Stimulated activated CD8-positive, alpha-beta memory T cell treated with anti-CD3 and anti-CD28 coated beads, Interleukin-12 subunit alpha, Interleukin-12 subunit beta, amount 100 ng/mL, for 1 hour (primary cell): ENCODE results near the gene OR51T1.
"Not testable (repeated sequence)": the region's sequence is repeated elsewhere in the genome, so short reads cannot be mapped to it uniquely, and the experiment has no call there.

ENCODE experiments used
- DNase-seq: peaks from one replicate; pipeline ENCODE4 v3.0.0-alpha.2; 2020; ENCODE audit warnings: low read depth

Gene OR51T1, protein sequence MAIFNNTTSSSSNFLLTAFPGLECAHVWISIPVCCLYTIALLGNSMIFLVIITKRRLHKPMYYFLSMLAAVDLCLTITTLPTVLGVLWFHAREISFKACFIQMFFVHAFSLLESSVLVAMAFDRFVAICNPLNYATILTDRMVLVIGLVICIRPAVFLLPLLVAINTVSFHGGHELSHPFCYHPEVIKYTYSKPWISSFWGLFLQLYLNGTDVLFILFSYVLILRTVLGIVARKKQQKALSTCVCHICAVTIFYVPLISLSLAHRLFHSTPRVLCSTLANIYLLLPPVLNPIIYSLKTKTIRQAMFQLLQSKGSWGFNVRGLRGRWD

DNA sequence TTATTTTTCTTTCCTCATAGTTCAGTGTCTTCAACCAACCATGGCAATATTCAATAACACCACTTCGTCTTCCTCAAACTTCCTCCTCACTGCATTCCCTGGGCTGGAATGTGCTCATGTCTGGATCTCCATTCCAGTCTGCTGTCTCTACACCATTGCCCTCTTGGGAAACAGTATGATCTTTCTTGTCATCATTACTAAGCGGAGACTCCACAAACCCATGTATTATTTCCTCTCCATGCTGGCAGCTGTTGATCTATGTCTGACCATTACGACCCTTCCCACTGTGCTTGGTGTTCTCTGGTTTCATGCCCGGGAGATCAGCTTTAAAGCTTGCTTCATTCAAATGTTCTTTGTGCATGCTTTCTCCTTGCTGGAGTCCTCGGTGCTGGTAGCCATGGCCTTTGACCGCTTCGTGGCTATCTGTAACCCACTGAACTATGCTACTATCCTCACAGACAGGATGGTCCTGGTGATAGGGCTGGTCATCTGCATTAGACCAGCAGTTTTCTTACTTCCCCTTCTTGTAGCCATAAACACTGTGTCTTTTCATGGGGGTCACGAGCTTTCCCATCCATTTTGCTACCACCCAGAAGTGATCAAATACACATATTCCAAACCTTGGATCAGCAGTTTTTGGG is at the start of gene OR51T1:
Gene OR51T1, plus strand, starts transcription at position 41 of the 641 bp plus-strand sequence. Its CDS starts 0 bp downstream, at position 41.
- DNase-seq = no peak

DNA sequence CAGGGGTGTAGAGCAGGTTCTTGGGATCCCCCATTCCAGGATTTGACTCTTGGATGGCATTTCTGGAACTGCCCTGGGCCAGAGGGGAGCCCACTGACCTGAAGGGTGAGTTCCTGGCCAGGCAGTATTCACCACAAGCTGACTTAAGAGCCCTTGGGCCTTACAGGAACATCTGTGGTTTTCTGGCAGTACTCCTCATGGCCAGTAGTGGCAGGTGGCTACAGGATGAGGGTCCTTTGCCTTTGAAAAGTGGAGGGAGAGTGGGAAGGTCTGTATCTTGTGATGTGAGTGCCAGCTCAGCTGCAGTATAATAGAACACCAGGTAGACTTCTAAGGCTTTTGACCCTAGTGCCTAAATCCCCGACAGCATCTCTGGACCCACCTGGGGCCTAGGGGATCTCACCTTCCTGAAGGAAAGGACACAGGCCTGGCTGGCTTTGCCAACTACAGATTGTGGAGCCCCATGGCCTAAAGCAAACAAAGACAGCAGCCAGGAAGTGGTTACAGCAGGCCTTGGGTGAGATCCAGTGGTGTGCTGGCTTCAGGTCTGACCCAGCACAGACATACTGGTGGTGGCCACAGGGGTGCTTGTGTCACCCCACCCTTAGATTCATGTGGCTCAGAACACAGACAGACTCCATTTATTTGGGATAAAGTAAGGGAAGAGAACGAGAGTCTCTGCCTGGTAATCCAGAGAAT is 41.7 kb upstream of the OR51T1 start:
- DNase-seq = no peak

DNA sequence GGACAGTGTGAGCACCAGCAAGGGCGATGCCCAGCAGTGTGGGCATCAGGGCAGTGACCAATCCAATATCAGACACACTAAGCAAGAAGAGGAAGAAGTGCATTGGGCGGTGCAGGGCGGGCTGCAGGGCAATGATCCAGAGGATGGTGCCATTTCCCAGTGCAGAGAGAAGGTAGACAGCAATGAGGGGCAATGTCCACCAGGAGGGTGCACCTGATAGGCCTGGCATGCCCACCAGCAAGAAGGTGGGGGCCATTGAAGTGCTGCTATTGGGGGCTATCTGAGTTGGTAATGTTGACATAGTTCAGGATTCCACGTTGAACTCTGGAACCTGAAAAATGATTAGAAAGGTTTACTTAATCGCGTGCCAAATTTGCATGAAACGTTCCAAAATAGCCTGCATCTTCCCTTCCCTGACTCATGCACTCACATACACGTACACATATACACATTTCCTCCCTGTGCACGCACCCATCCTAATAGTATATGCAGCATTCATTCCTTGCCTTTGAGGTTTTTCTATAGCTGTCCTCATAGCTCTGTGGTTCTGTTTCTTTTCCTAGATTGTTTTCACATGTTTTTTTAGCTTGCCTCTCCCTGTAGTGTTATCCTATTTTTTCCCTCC is 32.7 kb upstream of the OR51T1 start, which contains the start of gene OR51S1:
Gene OR51S1, minus strand, starts transcription at position 301 of the 625 bp plus-strand sequence. Its CDS starts 0 bp downstream, at position 301.
- DNase-seq = no peak

DNA sequence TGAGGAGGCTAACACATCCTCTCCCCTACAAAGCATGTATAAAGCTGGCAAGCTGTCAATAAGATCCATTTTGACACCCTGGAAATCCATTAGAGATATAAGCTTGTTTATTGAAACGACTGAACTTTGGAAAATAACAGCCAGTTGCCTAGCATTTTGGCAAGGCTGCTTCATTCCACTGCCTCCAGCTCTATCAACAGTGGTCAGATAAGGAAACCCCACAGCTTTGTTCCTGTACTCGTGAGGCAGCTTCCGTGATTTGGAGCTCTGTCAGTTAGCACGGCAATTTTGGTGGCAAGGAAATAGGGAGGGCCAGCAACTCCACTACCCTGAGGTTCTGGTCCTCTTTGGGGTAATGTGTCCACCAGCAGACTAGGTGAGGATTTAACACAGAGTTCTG is 30.7 kb upstream of the OR51T1 start:
- DNase-seq = no peak

DNA sequence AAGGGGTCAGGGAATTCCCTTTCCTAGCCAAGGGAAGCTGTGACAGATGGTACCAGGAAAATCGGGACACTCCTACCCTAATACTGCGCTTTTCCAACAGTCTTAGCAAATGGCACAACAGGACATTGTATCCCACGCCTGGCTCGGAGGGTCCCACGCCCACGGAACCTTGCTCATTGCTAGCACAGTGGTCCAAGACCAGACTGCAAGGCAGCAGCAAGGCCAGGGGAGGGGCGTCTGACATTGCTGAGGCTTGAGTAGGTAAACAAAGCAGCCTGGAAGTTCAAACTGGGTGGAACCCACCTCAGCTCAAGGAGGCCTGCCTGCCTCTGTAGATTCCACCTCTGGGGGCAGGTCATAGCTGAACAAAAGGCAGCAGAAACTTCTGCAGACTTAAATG is 27.4 kb upstream of the OR51T1 start:
- not testable (repeated sequence) for DNase-seq

DNA sequence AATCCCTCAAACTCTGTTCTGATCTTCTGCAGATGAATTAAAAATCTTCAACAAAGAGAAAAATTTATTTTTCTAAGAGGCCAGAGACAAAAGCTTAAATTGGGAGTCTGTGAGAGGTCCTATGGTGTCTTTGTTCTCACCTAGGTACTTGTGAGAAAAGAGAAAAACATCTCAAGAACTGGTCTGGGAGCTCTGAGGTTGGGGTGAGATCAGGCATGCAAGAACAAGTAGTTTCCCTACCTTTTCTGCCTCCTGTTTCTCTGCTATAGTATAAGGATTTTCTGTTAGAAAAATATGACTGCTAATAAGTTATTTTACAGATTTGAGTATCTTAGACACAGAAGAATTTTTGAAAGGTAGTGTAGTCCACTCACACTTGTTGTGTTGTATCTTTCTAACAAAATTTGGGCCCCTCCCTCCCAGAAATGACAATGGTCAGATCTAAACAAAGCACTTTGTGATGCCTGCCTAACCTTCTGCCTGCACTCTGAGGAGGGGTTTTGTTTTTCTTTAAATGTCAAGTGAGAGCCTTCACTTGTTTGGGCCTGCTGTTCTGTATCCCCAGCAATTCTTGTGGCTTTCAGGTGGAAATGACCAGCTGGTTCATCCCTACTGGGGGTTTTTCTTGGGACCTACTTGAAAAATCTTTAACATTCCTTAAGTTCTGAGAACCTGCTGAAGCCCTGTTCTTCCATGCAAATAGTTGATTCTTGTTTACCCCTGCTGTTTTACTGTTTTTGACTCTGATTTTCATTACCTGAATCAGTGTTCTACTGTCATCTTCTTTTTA is 19.1 kb upstream of the OR51T1 start:
- no peak for DNase-seq

DNA sequence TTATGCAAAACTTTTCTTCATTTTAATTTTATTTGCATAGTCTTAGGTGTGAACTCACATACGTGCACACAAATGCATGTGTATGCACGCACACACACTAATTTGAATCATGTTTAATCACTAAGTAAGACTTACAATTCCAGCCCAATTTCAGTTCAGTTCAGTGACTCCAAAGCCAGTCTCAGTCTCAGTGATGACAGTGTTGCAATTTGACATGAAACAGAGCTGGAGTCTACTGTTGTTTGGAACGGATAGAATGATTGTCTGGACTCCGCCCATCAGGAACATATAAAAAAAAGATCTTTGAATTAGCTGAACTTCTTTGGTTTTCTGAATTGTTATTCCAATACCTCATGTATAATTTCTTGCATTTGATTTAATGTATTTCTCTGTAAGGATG is 17.8 kb upstream of the OR51T1 start:
- no peak for DNase-seq

DNA sequence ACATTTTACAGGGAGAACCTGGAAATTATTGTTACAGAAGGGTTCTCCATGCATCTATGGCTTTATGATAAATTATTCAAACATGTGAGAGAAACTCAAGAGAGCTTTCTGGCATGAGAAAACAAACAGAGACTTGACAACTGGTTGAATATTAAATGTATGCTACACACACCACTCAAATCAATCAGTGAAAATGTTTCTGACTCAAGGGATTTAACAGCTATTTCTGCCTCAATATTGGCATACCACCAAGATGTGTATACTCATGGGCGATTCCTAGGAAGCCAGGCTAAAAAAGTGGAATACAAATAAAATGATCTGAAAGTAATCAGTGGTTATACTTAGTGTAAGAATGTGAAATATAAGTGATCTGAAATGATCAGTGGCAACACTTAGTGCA is 15.8 kb upstream of the OR51T1 start:
- DNase-seq = no peak

DNA sequence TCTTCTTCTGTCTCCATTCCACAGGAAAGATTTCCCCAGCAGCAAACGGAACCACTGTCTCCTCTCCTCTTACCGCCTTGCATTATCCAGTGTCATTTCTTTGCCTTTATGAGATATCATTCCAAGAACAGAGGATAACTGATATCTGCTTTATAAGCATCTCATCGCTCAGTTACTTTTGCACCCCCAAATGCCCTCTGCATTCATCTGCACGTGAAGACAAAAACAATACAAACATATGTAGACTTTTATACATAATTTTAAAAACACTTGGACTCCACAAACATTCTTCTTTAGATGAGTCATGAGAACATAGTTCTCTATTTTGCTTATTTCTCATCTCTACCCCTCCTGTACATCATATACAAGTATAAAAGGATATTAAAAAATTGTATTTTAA is 512 bp upstream of the OR51T1 start:
- DNase-seq = no peak

DNA sequence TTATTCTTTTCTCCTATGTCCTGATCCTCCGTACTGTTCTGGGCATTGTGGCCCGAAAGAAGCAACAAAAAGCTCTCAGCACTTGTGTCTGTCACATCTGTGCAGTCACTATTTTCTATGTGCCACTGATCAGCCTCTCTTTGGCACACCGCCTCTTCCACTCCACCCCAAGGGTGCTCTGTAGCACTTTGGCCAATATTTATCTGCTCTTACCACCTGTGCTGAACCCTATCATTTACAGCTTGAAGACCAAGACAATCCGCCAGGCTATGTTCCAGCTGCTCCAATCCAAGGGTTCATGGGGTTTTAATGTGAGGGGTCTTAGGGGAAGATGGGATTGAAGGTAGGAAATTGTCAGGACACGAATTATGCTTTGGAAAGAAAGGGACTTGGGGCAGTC is 843 bp downstream of the OR51T1 start:
- DNase-seq = no peak

DNA sequence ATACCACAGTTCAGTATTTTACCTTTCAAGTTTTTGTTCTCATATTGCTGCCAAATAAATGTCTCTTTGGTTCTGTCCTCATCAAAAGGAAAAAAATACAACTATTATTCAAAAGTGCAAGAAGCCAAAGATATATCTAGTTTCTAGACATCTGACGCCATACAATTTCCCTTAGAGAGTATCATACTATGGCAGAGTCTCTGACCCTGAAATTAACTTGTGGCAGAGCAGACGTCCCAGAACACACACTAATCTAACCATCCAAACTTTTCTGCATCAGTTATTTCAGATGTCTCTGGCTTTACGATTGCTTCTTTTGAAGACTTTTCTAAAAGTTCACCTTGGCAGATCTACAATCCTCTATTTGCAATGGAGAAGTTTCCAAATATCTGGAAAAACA is 2.7 kb downstream of the OR51T1 start:
- no peak for DNase-seq

DNA sequence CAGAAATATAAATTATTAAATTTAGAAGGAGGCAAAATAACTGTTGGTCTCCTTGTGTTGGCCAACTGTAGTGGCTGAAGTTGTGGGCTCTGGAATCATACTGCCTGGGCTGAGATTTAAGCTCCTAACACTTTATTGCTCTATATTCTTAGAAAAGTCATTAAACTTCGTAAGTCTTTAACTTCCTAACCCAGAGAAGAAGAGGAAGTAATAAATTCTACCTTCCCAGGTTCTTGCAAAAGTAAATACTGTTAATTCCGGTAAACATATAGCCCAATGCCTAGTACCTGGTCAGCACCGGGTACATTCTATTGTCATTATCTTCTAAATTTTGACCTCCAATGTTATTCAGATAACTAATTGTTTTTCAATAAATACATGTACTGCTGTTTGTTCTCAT is 4.5 kb downstream of the OR51T1 start:
- no peak for DNase-seq

DNA sequence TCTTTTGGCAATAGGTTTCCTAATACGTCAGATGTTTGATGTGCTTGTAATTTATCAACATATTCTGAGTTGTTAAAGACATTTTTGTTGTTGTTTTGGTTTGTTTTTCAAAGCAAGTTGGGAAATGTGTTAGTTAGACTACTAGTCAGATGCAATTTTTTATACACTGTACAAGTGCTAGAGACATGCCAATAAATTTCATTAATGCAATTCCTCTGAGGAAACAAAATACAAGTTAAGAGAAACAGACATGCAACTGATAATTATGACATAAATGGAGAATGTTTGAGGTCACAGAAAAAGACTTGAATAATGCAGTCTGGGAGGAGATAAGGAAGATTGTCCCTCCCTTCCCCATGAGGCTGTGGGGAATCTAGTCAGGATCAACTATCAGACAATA is 5.9 kb downstream of the OR51T1 start:
- no peak for DNase-seq

DNA sequence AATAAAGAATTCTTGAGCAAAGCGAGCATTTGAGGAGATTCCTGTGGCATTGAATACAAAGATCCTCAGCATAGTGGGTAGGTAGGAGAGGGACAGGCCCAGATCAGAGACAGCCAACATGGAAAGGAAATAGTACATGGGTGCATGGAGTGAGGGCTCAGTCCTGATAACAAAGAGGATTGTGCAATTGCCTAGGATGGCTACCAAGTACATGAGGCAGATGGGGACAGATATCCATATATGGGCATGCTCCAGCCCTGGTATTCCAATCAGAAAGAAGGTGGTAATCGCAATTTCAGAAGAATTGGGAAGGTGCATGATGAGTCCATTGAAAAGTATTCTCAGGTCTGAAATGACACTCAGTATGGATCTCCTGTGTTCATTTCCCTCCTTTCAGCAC is 8.6 kb downstream of the OR51T1 start:
- no peak for DNase-seq

DNA sequence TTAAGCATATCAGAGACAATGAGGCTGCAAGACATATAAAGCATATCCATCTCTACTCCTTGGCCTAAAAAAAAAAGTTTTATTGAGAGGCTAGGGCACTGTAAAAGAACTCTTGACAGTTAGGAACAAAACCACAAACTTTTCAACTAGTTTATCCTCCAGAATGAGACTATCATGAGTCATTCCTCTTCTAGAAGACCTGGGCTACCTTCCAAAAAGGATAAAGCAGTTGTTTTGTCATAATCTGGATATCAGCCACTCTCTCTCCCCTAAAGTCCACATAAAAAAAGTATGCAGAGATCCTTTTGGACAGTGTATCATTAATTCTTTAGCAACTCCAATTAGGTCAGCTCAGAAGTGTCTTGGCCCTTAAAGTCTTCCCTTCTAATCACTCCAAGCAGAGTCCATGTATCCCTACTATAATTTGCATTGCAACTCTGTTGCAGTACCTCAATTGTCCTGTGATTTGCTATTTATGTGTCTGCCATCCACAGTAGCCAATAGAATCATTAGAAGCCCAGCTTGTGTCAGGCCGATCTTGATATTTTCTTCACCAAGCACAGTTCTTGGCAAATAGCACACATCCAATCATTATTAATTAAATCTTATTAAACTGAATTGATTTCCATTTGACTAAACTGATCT is 10.4 kb downstream of the OR51T1 start:
- no peak for DNase-seq

DNA sequence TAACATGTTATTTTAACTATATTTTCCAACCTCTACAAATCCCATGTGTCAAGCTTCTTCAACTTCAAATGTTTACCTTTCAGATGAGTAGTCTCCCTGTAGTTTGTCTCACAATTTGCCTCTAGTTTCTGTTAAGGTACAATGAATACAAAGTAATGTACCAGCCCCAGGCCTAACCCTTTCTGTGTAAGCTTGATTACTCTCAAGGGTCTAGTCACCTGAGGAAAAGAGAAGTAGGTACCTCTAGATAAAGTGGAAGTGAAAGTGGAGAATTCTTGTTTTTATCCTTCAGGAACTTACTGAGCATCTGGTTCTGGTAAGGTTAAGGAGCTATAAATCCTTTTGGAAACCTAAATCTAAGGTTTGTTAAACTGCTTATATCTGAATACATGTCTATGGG is 21.8 kb downstream of the OR51T1 start, which contains the start of gene OR51A7:
Gene OR51A7, plus strand, starts transcription at position 300 of the 400 bp plus-strand sequence. CDS start 3,587 bp downstream, outside the sequence.
- DNase-seq = no peak

DNA sequence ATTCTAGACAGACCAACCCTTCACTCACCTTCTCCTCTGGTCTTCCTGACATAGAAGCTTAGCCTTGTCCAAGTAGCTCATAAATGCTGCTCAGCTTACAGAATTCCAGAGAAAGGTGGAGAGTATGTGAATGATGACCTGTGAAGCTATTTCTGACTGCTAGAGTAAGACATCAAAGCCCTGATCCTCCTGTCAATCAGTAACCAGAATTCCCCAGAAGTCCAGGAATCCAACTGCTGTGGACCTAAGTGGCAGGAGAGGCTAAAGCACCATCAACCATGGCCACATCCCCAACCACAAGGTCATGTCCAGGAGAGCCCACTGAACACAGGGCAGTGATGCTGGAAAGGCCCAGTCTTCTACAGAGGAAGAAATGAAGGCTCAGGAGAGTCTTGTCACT is 34.9 kb downstream of the OR51T1 start:
- DNase-seq = no peak

DNA sequence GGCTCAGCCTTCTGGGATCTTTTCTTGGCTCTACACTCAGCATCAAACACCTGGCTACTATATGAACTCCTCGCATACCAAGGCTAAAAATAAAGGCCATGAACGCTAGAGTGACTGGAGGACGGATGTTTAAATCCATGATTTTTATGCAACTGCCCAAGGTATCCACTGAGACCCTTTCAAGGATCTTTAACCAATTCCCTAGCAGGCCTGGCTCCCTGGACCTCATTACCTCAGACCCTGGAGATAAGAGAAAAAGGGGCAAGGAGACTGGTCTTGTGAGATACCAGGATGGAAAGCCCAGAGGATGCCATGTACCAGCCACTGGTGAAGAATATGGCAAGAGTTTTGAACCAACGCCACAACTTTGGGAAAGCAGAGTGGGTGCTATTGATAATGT is 37.5 kb downstream of the OR51T1 start, which contains the start of gene OR51G2:
Gene OR51G2, minus strand, starts transcription at position 101 of the 400 bp plus-strand sequence. CDS start 3,687 bp downstream, outside the sequence.
- DNase-seq = no peak

DNA sequence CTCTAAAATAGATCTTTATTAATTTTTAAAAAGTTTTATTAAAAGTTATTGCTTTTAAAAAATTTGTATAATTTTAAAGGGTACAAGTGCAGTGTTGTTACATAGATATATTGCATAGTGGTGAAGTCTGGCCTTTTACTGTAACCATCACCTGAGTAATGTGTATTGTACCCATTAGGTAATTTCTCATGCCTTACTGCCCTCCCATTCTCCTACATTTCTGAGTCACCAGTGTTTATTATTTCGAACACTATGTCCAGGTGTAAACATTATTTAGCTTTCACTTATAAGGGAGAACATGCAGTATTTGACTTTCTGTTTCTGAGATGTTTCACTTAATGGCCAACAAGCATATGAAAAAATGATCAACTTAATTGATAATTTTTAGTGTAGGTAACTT is 40.1 kb downstream of the OR51T1 start:
- no peak for DNase-seq

DNA sequence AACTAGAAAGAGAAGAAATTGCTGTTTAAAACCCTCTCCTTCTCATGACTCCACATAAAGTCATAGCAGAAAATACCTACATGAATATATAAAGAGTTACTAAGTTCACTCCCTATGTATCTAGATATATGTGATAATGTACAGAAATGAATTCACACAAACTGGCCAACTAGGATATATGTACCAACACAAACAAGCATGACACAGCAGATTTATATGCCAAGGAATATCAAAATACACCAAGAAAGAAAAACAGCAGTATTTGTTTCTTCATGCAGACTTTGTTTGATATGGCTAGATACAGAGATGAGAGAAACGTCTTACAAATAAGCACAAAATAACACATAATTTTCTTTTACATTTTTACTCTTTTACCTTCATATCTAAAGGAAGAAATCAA is 40.6 kb downstream of the OR51T1 start:
- DNase-seq = no peak

DNA sequence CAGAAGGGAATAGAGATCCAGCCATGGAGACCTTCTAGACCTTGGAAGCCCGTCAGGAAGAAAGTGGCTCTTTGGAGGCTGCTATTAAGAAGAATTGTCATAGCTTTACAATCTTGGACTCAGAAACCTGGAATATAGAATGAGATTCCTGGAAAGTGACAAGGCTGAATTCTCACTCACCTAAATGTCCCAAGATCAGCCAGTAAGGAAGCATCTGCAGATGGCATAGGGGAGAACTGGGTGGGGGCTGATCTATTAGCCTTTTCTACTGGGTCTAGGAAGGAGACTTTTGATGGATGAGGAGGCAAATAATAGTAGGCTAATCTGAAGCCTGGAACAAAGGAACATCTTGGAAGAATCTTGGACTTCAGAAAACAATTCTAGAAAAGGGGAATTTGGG is 42.5 kb downstream of the OR51T1 start, which contains the start of gene OR51G1:
Gene OR51G1, minus strand, starts transcription at position 101 of the 400 bp plus-strand sequence. Its CDS starts 0 bp downstream, at position 101.
- DNase-seq = no peak
